Measurements from ENCODE around the gene KRTAP5-4. TPM values are rescaled to one million over a fixed set of nuclear protein-coding genes. Genes with fewer than 3 reads are reported as not detected.

KRTAP5-4 gene
- total RNA-seq, 1 experiment from 2014 or later = not detected

GRCh38 chr11:1573903-1574237 is 48.1 kb downstream of the KRTAP5-4 start:
- H3K4me1 Mint-ChIP-seq (ENCODE audit: low read depth, unreplicated experiment) = peaks cover 7% of the 10 kb centered on the region
- BruUV-seq (replicated peaks) = no TSS peak
- DNase-seq = peak; percentile 81
- no peaks in the 10 kb centered on the region for H3K27me3 Mint-ChIP-seq (ENCODE audit: unreplicated experiment)
- CTCF ChIA-PET = interaction anchor here (0.6 to 3.0 kb wide), 11 partner anchors 8 to 421 kb away, joined by 3 to 92 read pairs (median 4); no protein-coding TSS in a partner anchor
- H3K4me3 Mint-ChIP-seq (ENCODE audit: low read depth, unreplicated experiment) = peak overlapping the region; percentile 77
- peaks cover 3% of the 10 kb centered on the region for H3K9me3 Mint-ChIP-seq (ENCODE audit: low read depth, unreplicated experiment)
- intact Hi-C loops (cut with micrococcal nuclease; ENCODE audit: unreplicated experiment) = loop anchor here (2.0 kb wide), 2 partner anchors 19 to 27 kb away; no protein-coding TSS in a partner anchor
- TF ChIP-seq CTCF (IDR thresholded peaks at IDR 0.05; ENCODE audit: unreplicated experiment) = no peak
- H3K27ac Mint-ChIP-seq (ENCODE audit: unreplicated experiment) = peak overlapping the region; percentile 65
- peaks cover 41% of the 10 kb centered on the region for H3K36me3 Mint-ChIP-seq (ENCODE audit: insufficient read depth, unreplicated experiment)

- H3K4me3 Mint-ChIP-seq (ENCODE audit: low read depth, unreplicated experiment) = peak overlapping the region; percentile 77
Observed at GRCh38 chr11:1573077-1573902, 48.6 kb downstream of the KRTAP5-4 start.

GRCh38 chr11:1572197-1573076 is 49.5 kb downstream of the KRTAP5-4 start, which contains the start of gene DUSP8:
DUSP8 (minus strand) TSS chr11:1572271; CDS start chr11:1565826, 6,445 bp downstream.
- peak; percentile 95 for DNase-seq
- intact Hi-C loops (cut with micrococcal nuclease; ENCODE audit: unreplicated experiment) = no loop called here
- CTCF ChIA-PET = interaction anchor here (0.6 to 3.0 kb wide), 6 partner anchors 14 to 420 kb away, joined by 3 to 92 read pairs (median 3); no protein-coding TSS in a partner anchor
- no peaks in the 10 kb centered on the region for H3K27me3 Mint-ChIP-seq (ENCODE audit: unreplicated experiment)
- H3K36me3 Mint-ChIP-seq (ENCODE audit: insufficient read depth, unreplicated experiment) = peaks cover 43% of the 10 kb centered on the region
- H3K4me3 Mint-ChIP-seq (ENCODE audit: low read depth, unreplicated experiment) = peak within 1 kb of the TSS; percentile 77
- peaks cover 7% of the 10 kb centered on the region for H3K4me1 Mint-ChIP-seq (ENCODE audit: low read depth, unreplicated experiment)
- H3K9me3 Mint-ChIP-seq (ENCODE audit: low read depth, unreplicated experiment) = no peaks in the 10 kb centered on the region
- TSS peak; percentile 17 for BruUV-seq (replicated peaks)
- no peak for TF ChIP-seq CTCF (IDR thresholded peaks at IDR 0.05; ENCODE audit: unreplicated experiment)
- no peak within 1 kb of the TSS for H3K27ac Mint-ChIP-seq (ENCODE audit: unreplicated experiment)

More at GRCh38 chr11:1573077-1573902, 48.6 kb downstream of the KRTAP5-4 start:
- intact Hi-C loops (cut with micrococcal nuclease; ENCODE audit: unreplicated experiment) = no loop called here
- Mint-ChIP-seq H3K27ac (ENCODE audit: unreplicated experiment) (peak overlapping the region; percentile 65), H3K27me3 (ENCODE audit: unreplicated experiment) (no peaks in the 10 kb centered on the region), H3K36me3 (ENCODE audit: insufficient read depth, unreplicated experiment) (peaks cover 41% of the 10 kb centered on the region), H3K9me3 (ENCODE audit: low read depth, unreplicated experiment) (peaks cover 3% of the 10 kb centered on the region), H3K4me1 (ENCODE audit: low read depth, unreplicated experiment) (peaks cover 7% of the 10 kb centered on the region)
- TF ChIP-seq CTCF (IDR thresholded peaks at IDR 0.05; ENCODE audit: unreplicated experiment) = no peak
- CTCF ChIA-PET = interaction anchor here (0.5 to 3.0 kb wide), 11 partner anchors 7 to 420 kb away, joined by 3 to 92 read pairs (median 4); no protein-coding TSS in a partner anchor
- peak; percentile 54 for DNase-seq
- BruUV-seq (replicated peaks) = no TSS peak

GRCh38 chr11:1571760-1572196 is 50.2 kb downstream of the KRTAP5-4 start:
- Mint-ChIP-seq H3K36me3 (ENCODE audit: insufficient read depth, unreplicated experiment) (peaks cover 48% of the 10 kb centered on the region), H3K4me1 (ENCODE audit: low read depth, unreplicated experiment) (peaks cover 7% of the 10 kb centered on the region), H3K9me3 (ENCODE audit: low read depth, unreplicated experiment) (no peaks in the 10 kb centered on the region), H3K27me3 (ENCODE audit: unreplicated experiment) (no peaks in the 10 kb centered on the region), H3K4me3 (ENCODE audit: low read depth, unreplicated experiment) (peak overlapping the region; percentile 77), H3K27ac (ENCODE audit: unreplicated experiment) (no peak overlapping the region)
- no TSS peak for BruUV-seq (replicated peaks)
- DNase-seq = no peak
- intact Hi-C loops (cut with micrococcal nuclease; ENCODE audit: unreplicated experiment) = no loop called here
- no peak for TF ChIP-seq CTCF (IDR thresholded peaks at IDR 0.05; ENCODE audit: unreplicated experiment)
- CTCF ChIA-PET = interaction anchor here (0.6 to 1.0 kb wide), 2 partner anchors 25 to 309 kb away, joined by 3 read pairs; no protein-coding TSS in a partner anchor
